Measurements from ENCODE around the gene RHEBL1. TPM values are rescaled to one million over a fixed set of nuclear protein-coding genes. Genes with fewer than 3 reads are reported as not detected.

Gene RHEBL1
- polyA plus RNA-seq, 3 donors = 0.17 to 0.96 (median 0.50) TPM

GRCh38 chr12:49054096-49054495 lies 15.7 kb downstream of the RHEBL1 start:
- H3K4me1 Mint-ChIP-seq = peaks cover 45% of the 10 kb centered on the region
- H3K27me3 Mint-ChIP-seq (ENCODE audit: low read depth in 3 of 3) = peaks cover 0 to 3% (median 0%) of the 10 kb centered on the region in 3 donors
- Histone ChIP-seq H3K27ac (ENCODE audit: low read depth in 1 of 2, low read length in 2 of 2) (no peak overlapping the region), H3K9ac (ENCODE audit: insufficient read depth, low read length, poor library complexity, severe bottlenecking) (no peak overlapping the region), H3K4me3 (replicated peaks in 1 of 3; ENCODE audit: low read depth in 2 of 3, low read length in 3 of 3) (no peak overlapping the region), H2AFZ (ENCODE audit: insufficient read depth, low read depth, low read length, poor library complexity, severe bottlenecking) (no peak overlapping the region), H3K36me3 (replicated peaks in 1 of 2; ENCODE audit: control insufficient read depth in 1 of 2, insufficient read depth in 2 of 2, low read length in 2 of 2) (peaks cover 59 to 63% of the 10 kb centered on the region in 2 donors), H3K4me2 (replicated peaks; ENCODE audit: extremely low read depth, low read length, poor library complexity, severe bottlenecking) (no peak overlapping the region), H3K4me1 (ENCODE audit: control insufficient read depth in 1 of 2, insufficient read depth in 2 of 2, low read length in 2 of 2) (peaks cover 38 to 39% of the 10 kb centered on the region in 2 donors), H3K9me3 (replicated peaks in 1 of 2; ENCODE audit: control insufficient read depth in 1 of 2, insufficient read depth in 1 of 2, low read length in 2 of 2) (no peaks in the 10 kb centered on the region), H4K20me1 (ENCODE audit: insufficient read depth, low read length) (peaks cover 97% of the 10 kb centered on the region), H3K79me2 (ENCODE audit: insufficient read depth, low read length) (peaks cover 88% of the 10 kb centered on the region), H3K27me3 (ENCODE audit: control insufficient read depth in 2 of 2, insufficient read depth in 2 of 2, low read length in 2 of 2) (no peaks in the 10 kb centered on the region)
- DNase-seq = no peak
- 88% methylated on average over 3 of the region's 5 CpGs for WGBS (ENCODE audit: insufficient coverage)
- intact Hi-C loops (cut with micrococcal nuclease) = no loop called here
- no peaks in the 10 kb centered on the region for H3K9me3 Mint-ChIP-seq
- no peak for TF ChIP-seq CTCF (IDR thresholded peaks at IDR 0.05)
- H3K27ac Mint-ChIP-seq = peak overlapping the region in 1 of 7 donors; percentile 50
- H3K36me3 Mint-ChIP-seq = peaks cover 60 to 72% of the 10 kb centered on the region in 2 donors
- H3K4me3 Mint-ChIP-seq = no peak overlapping the region

- intact Hi-C loops (cut with micrococcal nuclease) = no loop called here
- Mint-ChIP-seq H3K27ac (peak overlapping the region in 3 of 7 donors; percentile 53 to 78 (median 68)), H3K27me3 (ENCODE audit: low read depth in 3 of 3) (peaks cover 0 to 3% (median 0%) of the 10 kb centered on the region in 3 donors), H3K9me3 (no peaks in the 10 kb centered on the region), H3K4me3 (no peak overlapping the region), H3K36me3 (peaks cover 74 to 86% of the 10 kb centered on the region in 2 donors), H3K4me1 (peaks cover 30% of the 10 kb centered on the region)
- Histone ChIP-seq H3K4me3 (replicated peaks in 1 of 3; ENCODE audit: low read depth in 2 of 3, low read length in 3 of 3) (no peak overlapping the region), H3K9ac (ENCODE audit: insufficient read depth, low read length, poor library complexity, severe bottlenecking) (no peak overlapping the region), H3K4me2 (replicated peaks; ENCODE audit: extremely low read depth, low read length, poor library complexity, severe bottlenecking) (no peak overlapping the region), H3K9me3 (replicated peaks in 1 of 2; ENCODE audit: control insufficient read depth in 1 of 2, insufficient read depth in 1 of 2, low read length in 2 of 2) (no peaks in the 10 kb centered on the region), H3K79me2 (ENCODE audit: insufficient read depth, low read length) (peaks cover 77% of the 10 kb centered on the region), H3K4me1 (ENCODE audit: control insufficient read depth in 1 of 2, insufficient read depth in 2 of 2, low read length in 2 of 2) (peaks cover 23 to 24% of the 10 kb centered on the region in 2 donors), H4K20me1 (ENCODE audit: insufficient read depth, low read length) (peaks cover 97% of the 10 kb centered on the region), H3K27ac (ENCODE audit: low read depth in 1 of 2, low read length in 2 of 2) (no peak overlapping the region), H3K36me3 (replicated peaks in 1 of 2; ENCODE audit: control insufficient read depth in 1 of 2, insufficient read depth in 2 of 2, low read length in 2 of 2) (peaks cover 73 to 78% of the 10 kb centered on the region in 2 donors), H3K27me3 (ENCODE audit: control insufficient read depth in 2 of 2, insufficient read depth in 2 of 2, low read length in 2 of 2) (no peaks in the 10 kb centered on the region), H2AFZ (ENCODE audit: insufficient read depth, low read depth, low read length, poor library complexity, severe bottlenecking) (no peak overlapping the region)
- WGBS (ENCODE audit: insufficient coverage) = 94% methylated on average over 10 of the region's 16 CpGs
- DNase-seq = no peak
- no peak for TF ChIP-seq CTCF (IDR thresholded peaks at IDR 0.05)
Observed at GRCh38 chr12:49052451-49053208, 17.1 kb downstream of the RHEBL1 start.
